Measurements from ENCODE around the gene RRAS2.
"Not testable (repeated sequence)": the region's sequence is repeated elsewhere in the genome, so short reads cannot be mapped to it uniquely, and the experiment has no call there.

The RRAS2 gene

GRCh38 chr11:14253421-14253820 lies 105.6 kb downstream of the RRAS2 start:
- no peak for DNase-seq

- DNase-seq, result not testable (repeated sequence)
Observed at GRCh38 chr11:14252501-14252900, 106.5 kb downstream of the RRAS2 start.

- DNase-seq, result no peak
Observed at GRCh38 chr11:14251754-14252153, 107.2 kb downstream of the RRAS2 start.

GRCh38 chr11:14249121-14249963 lies 109.6 kb downstream of the RRAS2 start:
- DNase-seq, result peak; percentile 53

- DNase-seq, result no peak
Observed at GRCh38 chr11:14248580-14248981, 110.4 kb downstream of the RRAS2 start.

- DNase-seq, result no peak
Observed at GRCh38 chr11:14245444-14245843, 113.5 kb downstream of the RRAS2 start.

GRCh38 chr11:14244926-14245325 lies 114.1 kb downstream of the RRAS2 start:
- no peak for DNase-seq

GRCh38 chr11:14242733-14243132 lies 116.2 kb downstream of the RRAS2 start:
- no peak for DNase-seq

- no peak for DNase-seq
Observed at GRCh38 chr11:14242187-14242586, 116.8 kb downstream of the RRAS2 start.

- DNase-seq, result no peak
Observed at GRCh38 chr11:14240951-14241350, 118.0 kb downstream of the RRAS2 start.

- no peak for DNase-seq
Observed at GRCh38 chr11:14240221-14240620, 118.8 kb downstream of the RRAS2 start.

GRCh38 chr11:14237444-14237961 lies 121.5 kb downstream of the RRAS2 start:
- no peak for DNase-seq

GRCh38 chr11:14235701-14236100 lies 123.3 kb downstream of the RRAS2 start:
- no peak for DNase-seq

- DNase-seq, result no peak
Observed at GRCh38 chr11:14234446-14234845, 124.5 kb downstream of the RRAS2 start.

- DNase-seq, result no peak
Observed at GRCh38 chr11:14232652-14233051, 126.3 kb downstream of the RRAS2 start.

- DNase-seq, result no peak
Observed at GRCh38 chr11:14230407-14230806, 128.6 kb downstream of the RRAS2 start.

- no peak for DNase-seq
Observed at GRCh38 chr11:14229472-14229871, 129.5 kb downstream of the RRAS2 start.

GRCh38 chr11:14228356-14228755 lies 130.6 kb downstream of the RRAS2 start:
- no peak for DNase-seq

Data from NCI-H1436 (cell line).